ENCODE measurements around the gene KCNH4. TPM values are rescaled to one million over a fixed set of nuclear protein-coding genes. Genes with fewer than 3 reads are reported as not detected.

KCNH4 gene
- total RNA-seq, 1 donor from 2014 or later: not detected

DNA sequence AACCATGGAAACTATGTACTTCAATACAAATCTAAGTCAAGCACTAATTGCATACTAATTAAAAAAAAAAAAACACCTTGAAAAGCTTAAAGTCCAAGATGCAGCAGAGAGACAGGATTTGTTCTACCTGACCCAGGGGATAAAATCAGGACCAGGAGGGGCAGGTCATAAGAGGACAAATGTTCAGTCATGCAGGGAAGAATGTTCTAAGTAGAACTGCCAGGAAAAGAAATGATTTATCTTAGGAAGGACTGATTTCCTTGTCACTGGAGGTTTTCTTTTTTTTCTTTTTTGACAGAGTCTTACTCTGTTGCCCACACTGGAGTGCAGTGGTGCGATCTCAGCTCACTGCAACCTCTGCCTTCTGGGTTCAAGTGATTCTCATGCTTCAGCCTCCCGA, 22.4 kb upstream of the KCNH4 start:
- TF ChIP-seq, protein P1, sequence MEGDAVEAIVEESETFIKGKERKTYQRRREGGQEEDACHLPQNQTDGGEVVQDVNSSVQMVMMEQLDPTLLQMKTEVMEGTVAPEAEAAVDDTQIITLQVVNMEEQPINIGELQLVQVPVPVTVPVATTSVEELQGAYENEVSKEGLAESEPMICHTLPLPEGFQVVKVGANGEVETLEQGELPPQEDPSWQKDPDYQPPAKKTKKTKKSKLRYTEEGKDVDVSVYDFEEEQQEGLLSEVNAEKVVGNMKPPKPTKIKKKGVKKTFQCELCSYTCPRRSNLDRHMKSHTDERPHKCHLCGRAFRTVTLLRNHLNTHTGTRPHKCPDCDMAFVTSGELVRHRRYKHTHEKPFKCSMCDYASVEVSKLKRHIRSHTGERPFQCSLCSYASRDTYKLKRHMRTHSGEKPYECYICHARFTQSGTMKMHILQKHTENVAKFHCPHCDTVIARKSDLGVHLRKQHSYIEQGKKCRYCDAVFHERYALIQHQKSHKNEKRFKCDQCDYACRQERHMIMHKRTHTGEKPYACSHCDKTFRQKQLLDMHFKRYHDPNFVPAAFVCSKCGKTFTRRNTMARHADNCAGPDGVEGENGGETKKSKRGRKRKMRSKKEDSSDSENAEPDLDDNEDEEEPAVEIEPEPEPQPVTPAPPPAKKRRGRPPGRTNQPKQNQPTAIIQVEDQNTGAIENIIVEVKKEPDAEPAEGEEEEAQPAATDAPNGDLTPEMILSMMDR (IDR thresholded peaks at IDR 0.05): no peak
- Mint-ChIP-seq H3K9me3 (ENCODE audit: unreplicated experiment) (no peaks in the 10 kb centered on the region), H3K27ac (ENCODE audit: unreplicated experiment) (no peak overlapping the region), H3K27me3 (ENCODE audit: unreplicated experiment) (no peaks in the 10 kb centered on the region), H3K4me1 (ENCODE audit: unreplicated experiment) (no peaks in the 10 kb centered on the region), H3K36me3 (ENCODE audit: unreplicated experiment) (peaks cover 29% of the 10 kb centered on the region), H3K4me3 (ENCODE audit: unreplicated experiment) (no peak overlapping the region)
- DNase-seq (ENCODE audit: extremely low spot score, unreplicated experiment): no peak

GRCh38 chr17:42202696-42203095, 21.8 kb upstream of the KCNH4 start:
- H3K9me3 Mint-ChIP-seq (ENCODE audit: unreplicated experiment): no peaks in the 10 kb centered on the region

DNA sequence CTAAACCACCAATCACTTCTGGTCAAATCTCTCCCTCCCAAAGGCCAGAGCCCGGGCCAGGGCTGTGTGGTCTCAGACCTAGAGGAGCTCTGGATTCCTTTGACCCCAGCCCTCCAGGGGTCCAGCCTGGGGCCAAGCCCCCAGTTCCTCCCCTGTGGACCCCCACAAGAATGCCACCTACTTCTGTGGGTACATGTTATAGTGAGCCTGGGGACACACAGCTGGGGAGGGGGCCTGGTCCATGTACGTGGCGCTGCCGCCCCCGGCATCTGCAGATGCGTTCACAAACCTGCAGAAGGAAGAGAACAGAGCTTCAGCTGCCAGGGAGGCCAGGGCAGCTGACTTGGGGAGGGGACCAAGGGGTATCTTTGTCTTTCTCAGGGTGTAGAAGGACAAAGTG, 21.2 kb upstream of the KCNH4 start:
- no peak overlapping the region for H3K27ac Mint-ChIP-seq (ENCODE audit: unreplicated experiment)

More at GRCh38 chr17:42202696-42203095, 21.8 kb upstream of the KCNH4 start:
- no peak for DNase-seq (ENCODE audit: extremely low spot score, unreplicated experiment)
- H3K27ac Mint-ChIP-seq (ENCODE audit: unreplicated experiment): no peak overlapping the region
- TF ChIP-seq, protein P1 (IDR thresholded peaks at IDR 0.05): no peak
- no peaks in the 10 kb centered on the region for H3K4me1 Mint-ChIP-seq (ENCODE audit: unreplicated experiment)
- H3K27me3 Mint-ChIP-seq (ENCODE audit: unreplicated experiment): no peaks in the 10 kb centered on the region
- peaks cover 29% of the 10 kb centered on the region for H3K36me3 Mint-ChIP-seq (ENCODE audit: unreplicated experiment)
- H3K4me3 Mint-ChIP-seq (ENCODE audit: unreplicated experiment): no peak overlapping the region

GRCh38 chr17:42201458-42201772, 20.5 kb upstream of the KCNH4 start:
- Mint-ChIP-seq H3K36me3 (ENCODE audit: unreplicated experiment) (peaks cover 25% of the 10 kb centered on the region), H3K4me1 (ENCODE audit: unreplicated experiment) (no peaks in the 10 kb centered on the region), H3K27me3 (ENCODE audit: unreplicated experiment) (no peaks in the 10 kb centered on the region), H3K9me3 (ENCODE audit: unreplicated experiment) (no peaks in the 10 kb centered on the region), H3K4me3 (ENCODE audit: unreplicated experiment) (no peak overlapping the region), H3K27ac (ENCODE audit: unreplicated experiment) (no peak overlapping the region)
- TF ChIP-seq, protein P1 (IDR thresholded peaks at IDR 0.05): no peak
- DNase-seq (ENCODE audit: extremely low spot score, unreplicated experiment): no peak

More for the DNA sequence above, 21.2 kb upstream of the KCNH4 start:
- TF ChIP-seq, protein P1 (IDR thresholded peaks at IDR 0.05): no peak
- no peaks in the 10 kb centered on the region for H3K9me3 Mint-ChIP-seq (ENCODE audit: unreplicated experiment)
- H3K4me1 Mint-ChIP-seq (ENCODE audit: unreplicated experiment): no peaks in the 10 kb centered on the region
- no peak overlapping the region for H3K4me3 Mint-ChIP-seq (ENCODE audit: unreplicated experiment)
- no peaks in the 10 kb centered on the region for H3K27me3 Mint-ChIP-seq (ENCODE audit: unreplicated experiment)
- DNase-seq (ENCODE audit: extremely low spot score, unreplicated experiment): no peak
- H3K36me3 Mint-ChIP-seq (ENCODE audit: unreplicated experiment): peaks cover 28% of the 10 kb centered on the region

DNA sequence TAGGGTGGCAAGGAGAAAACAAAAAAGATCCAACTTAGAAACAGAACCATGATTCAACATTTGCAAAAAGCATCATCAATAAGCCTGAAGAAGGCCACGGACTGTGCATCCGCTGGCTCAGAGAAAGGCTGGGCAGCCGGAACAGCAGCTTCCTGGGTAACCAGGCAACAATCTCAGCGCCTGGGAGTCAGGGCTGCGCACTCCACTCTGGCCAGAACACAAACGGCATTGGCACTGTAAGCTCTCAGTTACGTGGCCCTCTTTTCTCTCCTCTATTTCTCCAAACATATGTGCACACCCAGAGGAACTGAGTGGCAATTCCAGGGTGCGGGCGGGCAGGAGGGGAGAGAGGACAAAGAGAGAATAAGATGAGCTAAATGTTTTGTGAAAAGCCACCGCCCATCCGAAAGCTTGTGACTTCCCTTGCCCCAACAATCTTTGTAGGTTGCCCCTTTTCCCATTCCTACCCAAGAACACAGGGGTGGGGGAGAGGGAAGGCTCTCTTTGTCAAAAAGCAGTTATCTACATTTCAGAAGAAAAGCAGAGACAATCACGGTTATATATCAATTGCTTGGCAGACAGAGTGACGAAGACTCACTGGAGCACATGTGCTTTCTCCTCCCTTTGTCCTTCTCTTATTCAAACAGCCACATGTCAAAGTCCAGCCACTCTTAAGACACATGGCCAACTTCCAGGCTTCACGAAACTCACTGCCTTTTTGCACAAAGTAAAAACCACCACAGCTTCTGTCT, 19.9 kb upstream of the KCNH4 start:
- no peak overlapping the region for H3K27ac Mint-ChIP-seq (ENCODE audit: unreplicated experiment)
- DNase-seq (ENCODE audit: extremely low spot score, unreplicated experiment): no peak

More for the DNA sequence above, 19.9 kb upstream of the KCNH4 start:
- TF ChIP-seq, protein P1 (IDR thresholded peaks at IDR 0.05): no peak
- H3K4me1 Mint-ChIP-seq (ENCODE audit: unreplicated experiment): no peaks in the 10 kb centered on the region
- H3K27me3 Mint-ChIP-seq (ENCODE audit: unreplicated experiment): no peaks in the 10 kb centered on the region
- H3K9me3 Mint-ChIP-seq (ENCODE audit: unreplicated experiment): no peaks in the 10 kb centered on the region
- H3K36me3 Mint-ChIP-seq (ENCODE audit: unreplicated experiment): peaks cover 25% of the 10 kb centered on the region
- no peak overlapping the region for H3K4me3 Mint-ChIP-seq (ENCODE audit: unreplicated experiment)
